GM13977 (cell line): ENCODE measurements around the gene HSPA2.
"Not testable (repeated sequence)": the region's sequence is repeated elsewhere in the genome, so short reads cannot be mapped to it uniquely, and the experiment has no call there.

Experiments
- DNase-seq: peaks from one replicate; pipeline ENCODE4 v3.0.0; 2012; ENCODE audit warnings: low spot score
- in situ Hi-C: fragments of 300-500 bp; cut with MboI; formaldehyde crosslinking; loops from one replicate; pipeline ENCODE4 v1.12.0; 2022; ENCODE audit warnings: low sequenced_read_pairs, low pct_unique_long_range_greater_than_20kb, mixed read lengths, inconsistent platforms; ENCODE audit not compliant: unreplicated experiment
- TF ChIP-seq, protein P1 (sequence below): IDR thresholded peaks from 2 replicates; pipeline ENCODE4 v1.5.1; 2012; ENCODE audit warnings: mild to moderate bottlenecking, control low read depth; ENCODE audit not compliant: insufficient read depth; ENCODE audit errors: extremely low read depth, missing control alignments

HSPA2 gene

DNA sequence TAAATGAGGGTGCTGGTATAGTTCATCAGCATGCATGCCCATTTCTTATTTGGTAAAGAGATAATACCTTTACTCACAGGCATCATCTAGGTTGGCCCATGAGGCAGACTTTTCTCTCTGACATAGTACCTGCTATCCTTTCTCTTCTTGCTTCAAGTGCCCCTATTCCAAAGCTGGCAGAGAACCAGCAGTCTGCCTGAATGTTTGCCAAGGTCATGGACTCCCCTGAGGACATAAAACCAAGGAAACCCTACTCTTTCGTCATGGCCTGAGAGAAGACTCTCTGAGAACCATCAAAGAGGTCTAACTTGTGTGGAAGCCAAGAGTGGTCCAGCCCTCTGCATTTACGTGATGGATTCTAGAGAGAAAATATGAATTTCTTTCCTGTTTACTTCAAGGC lies 21.1 kb downstream of the HSPA2 start:
- no peak for DNase-seq
- TF ChIP-seq, protein P1, sequence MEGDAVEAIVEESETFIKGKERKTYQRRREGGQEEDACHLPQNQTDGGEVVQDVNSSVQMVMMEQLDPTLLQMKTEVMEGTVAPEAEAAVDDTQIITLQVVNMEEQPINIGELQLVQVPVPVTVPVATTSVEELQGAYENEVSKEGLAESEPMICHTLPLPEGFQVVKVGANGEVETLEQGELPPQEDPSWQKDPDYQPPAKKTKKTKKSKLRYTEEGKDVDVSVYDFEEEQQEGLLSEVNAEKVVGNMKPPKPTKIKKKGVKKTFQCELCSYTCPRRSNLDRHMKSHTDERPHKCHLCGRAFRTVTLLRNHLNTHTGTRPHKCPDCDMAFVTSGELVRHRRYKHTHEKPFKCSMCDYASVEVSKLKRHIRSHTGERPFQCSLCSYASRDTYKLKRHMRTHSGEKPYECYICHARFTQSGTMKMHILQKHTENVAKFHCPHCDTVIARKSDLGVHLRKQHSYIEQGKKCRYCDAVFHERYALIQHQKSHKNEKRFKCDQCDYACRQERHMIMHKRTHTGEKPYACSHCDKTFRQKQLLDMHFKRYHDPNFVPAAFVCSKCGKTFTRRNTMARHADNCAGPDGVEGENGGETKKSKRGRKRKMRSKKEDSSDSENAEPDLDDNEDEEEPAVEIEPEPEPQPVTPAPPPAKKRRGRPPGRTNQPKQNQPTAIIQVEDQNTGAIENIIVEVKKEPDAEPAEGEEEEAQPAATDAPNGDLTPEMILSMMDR = no peak
- in situ Hi-C loops = no loop called here

DNA sequence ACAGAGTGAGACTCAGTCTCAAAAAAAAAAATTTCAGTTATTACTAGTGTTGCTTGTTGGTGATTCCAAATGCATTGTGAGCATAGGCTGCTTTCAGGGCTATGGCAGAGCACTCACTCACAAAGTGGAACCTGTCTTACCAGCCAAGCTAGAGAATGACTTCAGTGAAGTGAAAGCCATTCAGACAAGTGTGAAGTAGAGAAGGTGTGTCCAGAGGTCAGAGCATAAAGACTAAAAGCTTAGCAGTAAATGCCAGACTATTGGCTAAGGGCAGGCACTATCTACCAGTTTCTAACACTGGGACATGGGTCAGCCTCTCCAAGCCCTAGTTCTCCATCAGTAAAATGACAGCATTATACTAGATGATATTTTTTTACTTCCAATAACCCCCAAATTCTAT lies 21.9 kb downstream of the HSPA2 start:
- TF ChIP-seq, protein P1 = no peak
- DNase-seq = no peak
- in situ Hi-C loops = no loop called here

DNA sequence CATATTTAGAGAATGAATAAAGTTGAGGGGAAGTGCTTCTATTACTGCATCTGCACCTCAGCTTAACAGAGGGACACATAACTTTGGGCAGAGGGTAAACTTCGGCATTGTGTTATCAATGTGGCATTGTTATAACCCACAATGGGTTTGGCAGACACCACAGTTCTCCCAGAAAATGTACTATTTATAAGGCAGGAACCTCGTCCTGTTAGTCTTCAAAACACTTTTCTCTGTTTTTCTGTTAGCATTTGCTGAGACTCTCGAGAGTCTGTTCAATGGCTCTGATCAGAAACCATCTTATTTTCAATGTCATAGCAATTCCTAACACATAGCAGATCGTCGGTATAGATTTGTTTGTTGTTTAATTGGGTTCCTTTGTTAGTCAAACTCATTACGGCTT lies 23.2 kb downstream of the HSPA2 start:
- in situ Hi-C loops = no loop called here
- TF ChIP-seq, protein P1 = no peak
- no peak for DNase-seq

DNA sequence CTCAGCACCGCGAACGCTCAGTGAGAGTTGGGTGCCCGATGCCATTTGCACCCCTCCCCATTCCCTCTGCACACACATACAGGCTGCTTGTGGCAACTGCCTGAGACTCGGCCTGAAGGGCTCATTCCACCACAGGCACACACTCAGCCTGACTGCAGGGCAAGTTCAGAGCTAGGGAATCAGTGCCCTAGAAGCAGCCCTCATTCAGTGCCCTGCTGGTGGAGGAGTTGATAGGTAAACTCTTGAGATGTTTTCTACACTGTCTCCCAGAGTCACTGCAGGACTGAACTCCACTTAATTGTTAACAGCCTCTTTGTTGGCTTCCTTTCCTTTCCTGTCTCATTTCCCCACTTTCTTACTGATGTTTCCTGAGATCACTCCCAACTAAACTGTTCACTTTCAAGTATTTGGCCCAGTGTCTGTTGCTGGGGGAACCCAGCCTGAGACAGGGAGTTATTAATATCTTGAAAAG lies 26.1 kb downstream of the HSPA2 start:
- DNase-seq = no peak
- TF ChIP-seq, protein P1 = no peak
- in situ Hi-C loops = no loop called here

DNA sequence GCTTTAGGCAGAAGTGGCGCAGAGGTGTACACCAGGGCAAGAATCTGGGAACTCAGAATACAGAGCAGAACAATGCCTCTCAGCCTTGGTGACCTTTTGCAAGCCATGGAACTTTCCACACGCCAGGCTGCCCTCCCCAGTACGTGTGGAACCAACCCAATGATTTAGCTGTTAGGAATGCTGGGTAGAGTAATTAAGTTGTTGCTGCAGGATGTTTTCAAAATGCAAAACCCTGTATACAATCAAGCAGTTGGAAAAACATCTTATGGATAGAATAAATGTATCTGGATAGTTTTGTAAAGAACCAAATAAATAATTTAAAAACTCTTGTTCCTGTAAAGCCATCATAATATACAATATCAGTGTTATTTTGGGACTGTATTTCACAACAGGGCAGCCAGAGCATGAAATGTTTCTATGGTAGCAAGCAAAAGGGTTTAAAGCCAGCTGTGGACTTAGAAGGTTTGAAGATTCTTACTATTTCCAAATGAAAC lies 28.6 kb downstream of the HSPA2 start:
- TF ChIP-seq, protein P1 = no peak
- DNase-seq = no peak
- in situ Hi-C loops = no loop called here

DNA sequence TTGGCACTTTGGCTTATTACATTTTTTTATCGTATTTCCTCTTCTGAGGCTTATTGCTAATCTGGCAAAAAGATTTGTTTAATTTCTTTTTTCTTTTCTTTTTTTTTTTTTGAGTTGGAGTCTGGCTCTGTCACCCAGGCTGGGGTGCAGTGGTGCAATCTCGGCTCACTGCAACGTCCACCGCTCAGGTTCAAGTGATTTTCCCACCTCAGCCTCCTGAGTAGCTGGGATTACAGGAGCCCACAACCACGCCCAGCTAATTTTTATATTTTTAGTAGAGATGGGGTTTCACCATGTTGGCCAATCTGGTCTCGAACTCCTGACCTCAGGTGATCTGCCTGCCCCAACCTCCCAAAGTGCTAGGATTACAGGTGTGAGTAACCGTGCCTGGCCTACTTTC lies 29.1 kb downstream of the HSPA2 start:
- in situ Hi-C loops, DNase-seq: not testable (repeated sequence)

DNA sequence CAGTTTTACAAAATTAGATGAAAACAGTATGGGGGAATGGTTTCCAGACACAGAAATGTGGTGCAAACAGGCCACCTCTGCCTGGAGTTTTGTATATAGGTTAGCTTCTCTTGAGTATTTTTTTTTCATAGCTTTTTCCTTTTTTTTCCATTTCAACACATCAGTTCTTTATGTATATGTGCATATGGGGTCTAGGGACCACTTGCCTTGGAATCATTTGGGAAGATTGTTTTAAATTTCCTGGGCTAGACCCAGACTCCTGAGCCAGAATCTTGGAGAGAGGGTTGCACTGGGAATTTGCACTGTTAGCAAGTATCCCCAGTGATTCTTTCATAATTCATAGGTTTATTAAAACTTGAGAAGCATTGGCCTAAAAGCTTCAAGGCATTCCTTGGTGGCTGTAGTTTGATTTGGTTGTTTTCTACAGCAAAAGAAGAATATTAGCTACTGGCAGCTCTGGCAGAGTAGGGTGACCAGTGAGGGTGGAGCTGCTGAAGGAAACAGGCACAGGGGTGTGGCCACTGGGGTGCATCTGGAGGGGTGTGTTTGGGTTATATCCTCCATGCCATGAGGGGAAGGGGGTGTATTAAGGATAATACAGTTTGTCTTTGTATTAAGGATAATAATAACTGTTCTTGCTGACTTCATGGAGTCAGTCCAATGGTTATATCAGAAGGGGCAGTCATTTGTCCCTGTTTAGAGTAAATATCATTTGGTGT lies 32.0 kb downstream of the HSPA2 start:
- DNase-seq = no peak
- TF ChIP-seq, protein P1 = no peak
- in situ Hi-C loops = no loop called here
